K562 (cell line): Measurements from ENCODE around the gene MAP3K20. TPM values are rescaled to one million over a fixed set of nuclear protein-coding genes. Genes with fewer than 3 reads are reported as not detected.

Experiments used
- ATAC-seq: fragments of 200-7000 bp; cut with Tn5 transposase; 3 replicates; pipeline ENCODE4 v1.9.1; 2020; ENCODE audit warnings: moderate library complexity
- BruUV-seq: library from RNA; stranded (reverse); fragments of 400-500 nt; replicated peaks from 2 replicates; lab custom pipeline; 2021; lab: Mats Ljungman, UMichigan
- CTCF ChIA-PET: fragments of 300-600 bp; formaldehyde crosslinking; extraction: SDS; loops from one replicate; lab custom pipeline; 2021; ENCODE audit warnings: low intra/inter-chr PET ratio; lab: Yijun Ruan, JAX
- POLR2A ChIA-PET: fragments of 300-600, 350-650 bp; sonication (Branson Sonifier 250); formaldehyde crosslinking; extraction: SDS; loops from one replicate; lab custom pipeline; 2021; ENCODE audit warnings: antibody characterized with exemption, inconsistent platforms; lab: Yijun Ruan, JAX
- DNase-seq, 4 experiments: peaks; one replicate each; pipeline versions ENCODE4 v3.0.0 to v3.0.0-alpha.2; 2011 to 2018; ENCODE audit warnings: low spot score in 3 of 4, mixed read lengths in 3 of 4; ENCODE audit errors: extremely low read depth in 1 of 4
- FAIRE-seq: peaks from 2 replicates; lab custom pipeline; 2011; peaks lifted over from hg19 to GRCh38; lab: Jason Lieb, UNC
- H2AFZ ChIP-seq: 2 replicates; pipeline ENCODE4 v1.6.0; 2011; ENCODE audit warnings: low read depth, low read length, control low read depth, inconsistent platforms
- H3K27ac ChIP-seq: fragments of 200-600 bp; 3 replicates; pipeline ENCODE4 v1.8.0; 2011; ENCODE audit warnings: low read depth, mild to moderate bottlenecking, control low read depth, inconsistent platforms, low read length, moderate library complexity, mixed read lengths; ENCODE audit errors: extremely low read depth
- H3K27me3 ChIP-seq, 2 experiments: fragments of 300-600 bp in 1 of 2; 2 replicates in 1 of 2; 3 replicates in 1 of 2; pipeline versions ENCODE4 v1.6.0 to v1.8.0; 2011; ENCODE audit warnings: inconsistent platforms in 2 of 2, low read length in 2 of 2, mild to moderate bottlenecking in 1 of 2, mixed read lengths in 1 of 2, moderate library complexity in 1 of 2; ENCODE audit not compliant: control insufficient read depth in 2 of 2, insufficient read depth in 2 of 2
- H3K36me3 ChIP-seq: fragments of 300-600 bp; 3 replicates; pipeline ENCODE4 v1.8.0; 2011; ENCODE audit warnings: mild to moderate bottlenecking, low read length, inconsistent platforms; ENCODE audit not compliant: control insufficient read depth, insufficient read depth
- H3K4me1 ChIP-seq, 2 experiments: fragments of 200-600 bp in 1 of 2; replicated peaks in 1 of 2; 2 replicates in 1 of 2; 3 replicates in 1 of 2; pipeline versions ENCODE4 v1.5.1 to v1.8.0; 2011; ENCODE audit warnings: inconsistent platforms in 2 of 2, low read length in 2 of 2, mild to moderate bottlenecking in 1 of 2, mixed read lengths in 1 of 2, moderate library complexity in 1 of 2; ENCODE audit not compliant: control insufficient read depth in 2 of 2, insufficient read depth in 2 of 2
- H3K4me2 ChIP-seq: 2 replicates; pipeline ENCODE4 v1.6.1; 2011; ENCODE audit warnings: low read length, control low read depth, inconsistent platforms, mixed read lengths; ENCODE audit not compliant: insufficient read depth
- H3K4me3 ChIP-seq: fragments of 200-600 bp; sonication (generic), shearing (Covaris generic); 2 replicates; pipeline ENCODE4 v1.5.1; 2016; ENCODE audit warnings: control low read depth, inconsistent platforms
- H3K79me2 ChIP-seq: fragments of 200-600 bp; 3 replicates; pipeline ENCODE4 v1.8.0; 2011; ENCODE audit warnings: low read length, inconsistent platforms; ENCODE audit not compliant: control insufficient read depth, insufficient read depth
- H3K9ac ChIP-seq, 2 experiments: 2 replicates each; pipeline versions ENCODE4 v1.6.0 to v1.6.1; 2011; ENCODE audit warnings: low read depth in 2 of 2, low read length in 2 of 2, control low read depth in 1 of 2, inconsistent platforms in 1 of 2, mild to moderate bottlenecking in 1 of 2, mixed read lengths in 1 of 2; ENCODE audit not compliant: insufficient read depth in 1 of 2
- H3K9me1 ChIP-seq: one replicate; pipeline ENCODE4 v1.6.0; 2011; ENCODE audit warnings: inconsistent platforms, mild to moderate bottlenecking, low read length, moderate library complexity; ENCODE audit not compliant: control insufficient read depth, insufficient read depth
- H3K9me3 ChIP-seq: replicated peaks from 2 replicates; pipeline ENCODE4 v1.5.1; 2011; ENCODE audit warnings: low read depth, low read length, inconsistent platforms; ENCODE audit not compliant: control insufficient read depth, insufficient read depth
- H4K20me1 ChIP-seq: replicated peaks from 2 replicates; pipeline ENCODE4 v1.6.1; 2011; ENCODE audit warnings: low read length, inconsistent platforms, mixed read lengths; ENCODE audit not compliant: control insufficient read depth, insufficient read depth
- DMBX1 ChIP-seq: fragments of 250-450 bp; sonication (Bioruptor Pico); IDR thresholded peaks from 2 replicates; pipeline ENCODE4 v1.8.0; 2022; ENCODE audit warnings: inconsistent platforms, mild to moderate bottlenecking, moderate library complexity, borderline replicate concordance
- E2F8 ChIP-seq: fragments of 450-650 bp; IDR thresholded peaks from 2 replicates; pipeline ENCODE4 v1.7.1; 2018; ENCODE audit warnings: mild to moderate bottlenecking, low read depth; ENCODE audit not compliant: partially characterized antibody
- HMGN3 ChIP-seq: IDR thresholded peaks from 2 replicates; pipeline ENCODE4 v1.6.1; 2011; ENCODE audit warnings: borderline replicate concordance, low read depth, mild to moderate bottlenecking, mixed read lengths, low read length; ENCODE audit not compliant: insufficient read length; ENCODE audit errors: extremely low read depth
- HNRNPL ChIP-seq: fragments of 200-400 bp; formaldehyde crosslinking; IDR thresholded peaks from 2 replicates; pipeline ENCODE4 v1.6.1; 2017; ENCODE audit warnings: low read depth, mild to moderate bottlenecking, low read length
- IFI16 ChIP-seq: fragments of 250-450 bp; sonication (Bioruptor Pico); IDR thresholded peaks from 2 replicates; pipeline ENCODE4 v2.1.2; 2022; ENCODE audit warnings: mild to moderate bottlenecking, inconsistent platforms
- KHSRP ChIP-seq: fragments of 450-650 bp; IDR thresholded peaks from 2 replicates; pipeline ENCODE4 v1.6.1; 2017
- MAFG ChIP-seq: fragments of 450-650 bp; conservative IDR thresholded peaks from 2 replicates; pipeline ENCODE4 v1.6.1; 2016; ENCODE audit warnings: missing genetic modification characterization, missing compliant biosample characterization
- PATZ1 ChIP-seq: fragments of 250-450 bp; sonication (Bioruptor Pico); IDR thresholded peaks from 2 replicates; pipeline ENCODE4 v1.5.0; 2020; ENCODE audit warnings: mild to moderate bottlenecking, borderline replicate concordance
- POU5F1 ChIP-seq: fragments of 150-350 bp; IDR thresholded peaks from 2 replicates; pipeline ENCODE4 v1.6.1; 2014; ENCODE audit warnings: borderline replicate concordance, low read length, low read depth, mild to moderate bottlenecking; ENCODE audit not compliant: partially characterized antibody
- PURB ChIP-seq: sonication (generic); formaldehyde crosslinking; IDR thresholded peaks from 2 replicates; pipeline ENCODE4 v1.9.0; 2021; ENCODE audit warnings: low read depth, mild to moderate bottlenecking, missing genetic modification reagents
- TEAD2 ChIP-seq: fragments of 450-650 bp; IDR thresholded peaks from 2 replicates; pipeline ENCODE4 v1.6.1; 2016; ENCODE audit warnings: missing genetic modification characterization, control low read depth, missing compliant biosample characterization
- TRIM28 ChIP-seq: fragments of 450-650 bp; IDR thresholded peaks from 2 replicates; pipeline ENCODE4 v1.6.1; 2017
- ZC3H8 ChIP-seq: fragments of 450-650 bp; IDR thresholded peaks from 2 replicates; pipeline ENCODE4 v1.6.1; 2017
- ZNF316 ChIP-seq: fragments of 450-650 bp; IDR thresholded peaks from 2 replicates; pipeline ENCODE4 v1.6.1; 2016
- ZNF583 ChIP-seq: fragments of 250-450 bp; sonication (Bioruptor Pico); IDR thresholded peaks from 2 replicates; pipeline ENCODE4 v1.4.0; 2020
- ZNF592 ChIP-seq: fragments of 450-650 bp; IDR thresholded peaks from 2 replicates; pipeline ENCODE4 v1.6.1; 2017; ENCODE audit warnings: antibody characterized with exemption, mild to moderate bottlenecking
- WGBS: fragments of 100-300 bp; shearing (Covaris generic); methylation state at CpG from one replicate; pipeline ENCODE4 v1.1.6; 2016; ENCODE audit warnings: low coverage, mixed read lengths; ENCODE audit not compliant: insufficient coverage; ENCODE audit errors: missing lambda C conversion rate; 5-methylcytosine and 5-hydroxymethylcytosine counted together
- in situ Hi-C: fragments of 300-500 bp; cut with MboI; formaldehyde crosslinking; loops from 4 replicates; pipeline ENCODE4 v1.15.0; 2018; ENCODE audit warnings: inconsistent platforms, mixed read lengths
- intact Hi-C: fragments of 100-400 bp; cut with micrococcal nuclease; formaldehyde crosslinking; loops from 2 replicates; pipeline ENCODE4 v1.14.2; 2022
- polyA plus RNA-seq, 8 experiments: library from polyadenylated mRNA; depleted of rRNA in 4 of 8; stranded (reverse) in 5 of 8; unstranded in 3 of 8; fragments of >200 nt; fragmentation: Nextera tagmentation in 2 of 8; fragmentation: Illumina TruSeq in 1 of 8; extraction: Ambion mirVana in 2 of 8; extraction: Trizol in 1 of 8; gene quantifications; 2 replicates each; pipeline versions ENCODE4 v1.2.1 to v1.2.3, GENCODE V29; 2011 to 2014; ENCODE audit warnings: inconsistent platforms in 1 of 8, missing spikeins in 1 of 8
- total RNA-seq, 7 experiments: library from RNA; depleted of rRNA in 6 of 7; stranded (reverse); fragments of >200 nt in 6 of 7; fragmentation: Illumina TruSeq in 2 of 7; extraction: Trizol in 2 of 7; gene quantifications; 2 replicates each; pipeline versions ENCODE4 v1.2.1 to v1.2.3, GENCODE V29; 2011 to 2021; ENCODE audit warnings: low replicate concordance in 1 of 7

Gene MAP3K20
- total and polyA plus RNA-seq, 9 of the 15 experiments (the other 6 are each of a cell fraction or from before 2014, with no cell fraction given), result 9.8 to 34.2 (median 27.3) TPM

- Histone ChIP-seq H3K9ac (no peak overlapping the region), H3K36me3 (no peaks in the 10 kb centered on the region), H3K4me1 (peaks cover 5 to 12% of the 10 kb centered on the region in 2 experiments; a peak in 3 of 5 replicates), H3K27me3 (no peaks in the 10 kb centered on the region), H3K4me3 (no peak overlapping the region), H2AFZ (no peak overlapping the region), H3K27ac (no peak overlapping the region), H3K9me1 (no peaks in the 10 kb centered on the region), H3K79me2 (no peaks in the 10 kb centered on the region), H4K20me1 (no peaks in the 10 kb centered on the region), H3K4me2 (no peak overlapping the region), H3K9me3 (peaks cover 12% of the 10 kb centered on the region)
- FAIRE-seq, result no peak
- ChIA-PET POLR2A (no interaction called here), CTCF (no interaction called here)
- WGBS, result 3% methylated on average over 2 of the region's 2 CpGs
- in situ Hi-C loops (no loop called here), intact Hi-C loops (no loop called here)
- DNase-seq, result no peak
- ATAC-seq, result no peak
- no TSS peak for BruUV-seq
- TF ChIP-seq ZNF592 (peak; percentile 86), DMBX1 (peak; percentile 76), TEAD2 (tag) (no peak), ZC3H8 (no peak), KHSRP (no peak), MAFG (tag) (0 out of 2 replicates have a peak, but pooled peaks have one; percentile 5), HMGN3 (no peak), HNRNPL (no peak), PATZ1 (CRISPR knock-in tag) (no peak), POU5F1 (no peak), E2F8 (no peak), ZNF583 (CRISPR knock-in tag) (peak; percentile 47; the same call in 1 of the 2 replicates), PURB (CRISPR knock-in tag) (no peak), IFI16 (0 out of 2 replicates have a peak, but pooled peaks have one; percentile 17), ZNF316 (peak; percentile 48), TRIM28 (no peak)
Measured at GRCh38 chr2:173305303-173305702, 229.7 kb downstream of the MAP3K20 start.
